ENCODE results near the gene ARFGEF3.

GRCh38 chr6:138238368-138238767 lies 76.6 kb downstream of the ARFGEF3 start:
- no peak for TF ChIP-seq ZNF248 (tag by site-specific recombination; IDR thresholded peaks at IDR 0.05)
- no peak for TF ChIP-seq ZNF362 (tag by site-specific recombination; IDR thresholded peaks at IDR 0.05)
- TF ChIP-seq ZNF366 (tag by site-specific recombination; conservative IDR thresholded peaks at IDR 0.05): no peak
- no peak for TF ChIP-seq ZFP69B (tag by site-specific recombination; IDR thresholded peaks at IDR 0.05)
- TF ChIP-seq ZNF24 (tag by site-specific recombination; IDR thresholded peaks at IDR 0.05): no peak
- TF ChIP-seq PBX3 (CRISPR knock-in tag; IDR thresholded peaks at IDR 0.05): no peak
- no peak for TF ChIP-seq KLF9 (tag by site-specific recombination; IDR thresholded peaks at IDR 0.05; ENCODE audit: low read depth)
- no peak for TF ChIP-seq ZNF19 (tag by site-specific recombination; IDR thresholded peaks at IDR 0.05; ENCODE audit: low read depth)
- TF ChIP-seq ZNF274 (IDR thresholded peaks at IDR 0.05; ENCODE audit: low read length): no peak
- TF ChIP-seq ZNF274 (tag by site-specific recombination; IDR thresholded peaks at IDR 0.05; ENCODE audit: borderline replicate concordance): no peak
- TF ChIP-seq KLF17 (tag by site-specific recombination; IDR thresholded peaks at IDR 0.05): no peak
- no peak for TF ChIP-seq ZBTB1 (tag by site-specific recombination; IDR thresholded peaks at IDR 0.05)
- no peak for TF ChIP-seq AEBP2 (tag by site-specific recombination; IDR thresholded peaks at IDR 0.05; ENCODE audit: borderline replicate concordance)
